Measurements from ENCODE around the gene PCDH9. TPM values are rescaled to one million over a fixed set of nuclear protein-coding genes. Genes with fewer than 3 reads are reported as not detected.

The PCDH9 gene
- polyA plus RNA-seq, 1 of the 3 experiments (the other 2 are of a cell fraction) = 1.3 TPM

- no peak overlapping the region for H3K4me3 ChIP-seq (ENCODE audit: low read depth in 2 of 2, low read length in 1 of 2)
- DNase-seq = no peak
- no peak overlapping the region for H2AFZ ChIP-seq (ENCODE audit: low read depth)
- H3K4me1 ChIP-seq (ENCODE audit: control insufficient read depth in 1 of 2, insufficient read depth in 2 of 2, low read depth in 1 of 2, low read length in 1 of 2) = no peaks in the 10 kb centered on the region; a peak in 1 of 4 replicates
- no peaks in the 10 kb centered on the region for H3F3A ChIP-seq (replicated peaks; ENCODE audit: insufficient read depth)
- no peak overlapping the region for H3K4me2 ChIP-seq
- CTCF ChIA-PET = no interaction called here
- H3K27ac ChIP-seq (ENCODE audit: low read depth in 2 of 2, low read length in 1 of 2) = peak overlapping the region in 1 of 2 experiments; percentile 60; a peak in 1 of 4 replicates
- POLR2A ChIA-PET = interaction anchor here (0.7 kb wide), 1 partner anchor 146 kb away, joined by 4 read pairs; no protein-coding TSS in a partner anchor
- H3K9ac ChIP-seq = no peak overlapping the region
- WGBS (ENCODE audit: low lambda C conversion rate) = 83% methylated on average over 2 of the region's 2 CpGs
- H3K79me2 ChIP-seq (ENCODE audit: insufficient read depth) = no peaks in the 10 kb centered on the region
- no peaks in the 10 kb centered on the region for H3K27me3 ChIP-seq (ENCODE audit: insufficient read depth)
- no peaks in the 10 kb centered on the region for H4K20me1 ChIP-seq (ENCODE audit: insufficient read depth)
- TF ChIP-seq GATA2 (CRISPR knock-in tag; IDR thresholded peaks at IDR 0.05) (peak; percentile 63), CHD2 (IDR thresholded peaks at IDR 0.05; ENCODE audit: low read length, partially characterized antibody) (peak; percentile 54), RCOR1 (IDR thresholded peaks at IDR 0.05; ENCODE audit: low read length) (peak; percentile 53; the same call in 1 of the 2 replicates), NFIC (IDR thresholded peaks at IDR 0.05; ENCODE audit: borderline replicate concordance) (no peak), IRF3 (IDR thresholded peaks at IDR 0.05; ENCODE audit: low read depth, low read length) (no peak), PBX3 (IDR thresholded peaks at IDR 0.05) (no peak), MAX (IDR thresholded peaks at IDR 0.05; ENCODE audit: low read depth) (no peak)
- H3K36me3 ChIP-seq (replicated peaks in 1 of 2; ENCODE audit: control insufficient read depth in 1 of 2, insufficient read depth in 2 of 2, low read length in 1 of 2) = no peaks in the 10 kb centered on the region
- H3K9me3 ChIP-seq = no peaks in the 10 kb centered on the region
- H3K9me2 ChIP-seq = no peaks in the 10 kb centered on the region
These were observed 54.2 kb downstream of the PCDH9 start for GRCh38 chr13:67175836-67176459.

- no peak overlapping the region for H3K4me3 ChIP-seq (ENCODE audit: low read depth in 2 of 2, low read length in 1 of 2)
- H3K27ac ChIP-seq (ENCODE audit: low read depth in 2 of 2, low read length in 1 of 2) = no peak overlapping the region
- CTCF ChIA-PET = no interaction called here
- H3K4me1 ChIP-seq (ENCODE audit: control insufficient read depth in 1 of 2, insufficient read depth in 2 of 2, low read depth in 1 of 2, low read length in 1 of 2) = no peaks in the 10 kb centered on the region; a peak in 1 of 4 replicates
- POLR2A ChIA-PET = no interaction called here
- no peak overlapping the region for H3K9ac ChIP-seq
- no peak for TF ChIP-seq ZBTB33 (IDR thresholded peaks at IDR 0.05; ENCODE audit: borderline replicate concordance, low read depth)
- TF ChIP-seq CHD2 (IDR thresholded peaks at IDR 0.05; ENCODE audit: low read length, partially characterized antibody) = no peak
- no peak for TF ChIP-seq JUND (IDR thresholded peaks at IDR 0.05)
- no peak for TF ChIP-seq YY1 (IDR thresholded peaks at IDR 0.05; ENCODE audit: low read depth)
- no peak for TF ChIP-seq PBX3 (IDR thresholded peaks at IDR 0.05)
- no peak for TF ChIP-seq USF1 (IDR thresholded peaks at IDR 0.05; ENCODE audit: borderline replicate concordance, low read depth)
- TF ChIP-seq NFIC (IDR thresholded peaks at IDR 0.05; ENCODE audit: borderline replicate concordance) = no peak
- TF ChIP-seq RFX5 (IDR thresholded peaks at IDR 0.05; ENCODE audit: low read length) = no peak
- TF ChIP-seq EZH2phosphoT487 (IDR thresholded peaks at IDR 0.05; ENCODE audit: borderline replicate concordance, low read depth) = no peak
- TF ChIP-seq TEAD4 (IDR thresholded peaks at IDR 0.05; ENCODE audit: borderline replicate concordance, insufficient read depth) = no peak
- H3K9me3 ChIP-seq = no peaks in the 10 kb centered on the region
- WGBS (ENCODE audit: low lambda C conversion rate) = 46% methylated on average over 2 of the region's 2 CpGs
- H3F3A ChIP-seq (replicated peaks; ENCODE audit: insufficient read depth) = no peaks in the 10 kb centered on the region
- no peaks in the 10 kb centered on the region for H3K27me3 ChIP-seq (ENCODE audit: insufficient read depth)
- no peak overlapping the region for H2AFZ ChIP-seq (ENCODE audit: low read depth)
- DNase-seq = no peak
- no peaks in the 10 kb centered on the region for H3K79me2 ChIP-seq (ENCODE audit: insufficient read depth)
- H3K9me2 ChIP-seq = no peaks in the 10 kb centered on the region
- no peaks in the 10 kb centered on the region for H3K36me3 ChIP-seq (replicated peaks in 1 of 2; ENCODE audit: control insufficient read depth in 1 of 2, insufficient read depth in 2 of 2, low read length in 1 of 2)
- no peak overlapping the region for H3K4me2 ChIP-seq
- H4K20me1 ChIP-seq (ENCODE audit: insufficient read depth) = no peaks in the 10 kb centered on the region
These were observed 61.8 kb downstream of the PCDH9 start for GRCh38 chr13:67168384-67168783.

Data from SK-N-SH (cell line).